Endothelial cell (in vitro differentiated cells): Measurements from ENCODE around the gene RPL13A. TPM values are rescaled to one million over a fixed set of nuclear protein-coding genes. Genes with fewer than 3 reads are reported as not detected.

Experiments used
- DNase-seq: peaks from one replicate; pipeline ENCODE4 v3.0.0; 2021; ENCODE audit warnings: low spot score
- H3K27ac Mint-ChIP-seq: one replicate; pipeline ENCODE4 v1.8.0; 2021; ENCODE audit warnings: mixed read lengths, inconsistent platforms; ENCODE audit not compliant: unreplicated experiment
- H3K27me3 Mint-ChIP-seq: one replicate; pipeline ENCODE4 v1.8.0; 2021; ENCODE audit warnings: mild to moderate bottlenecking, moderate library complexity, mixed read lengths, inconsistent platforms; ENCODE audit not compliant: unreplicated experiment
- H3K36me3 Mint-ChIP-seq: one replicate; pipeline ENCODE4 v1.8.0; 2021; ENCODE audit warnings: mild to moderate bottlenecking, low read depth, mixed read lengths, inconsistent platforms; ENCODE audit not compliant: unreplicated experiment
- H3K4me1 Mint-ChIP-seq: one replicate; pipeline ENCODE4 v1.8.0; 2021; ENCODE audit warnings: mild to moderate bottlenecking, mixed read lengths, inconsistent platforms; ENCODE audit not compliant: unreplicated experiment
- H3K4me3 Mint-ChIP-seq: one replicate; pipeline ENCODE4 v1.8.0; 2021; ENCODE audit warnings: mild to moderate bottlenecking, mixed read lengths, inconsistent platforms; ENCODE audit not compliant: unreplicated experiment
- H3K9me3 Mint-ChIP-seq: one replicate; pipeline ENCODE4 v1.8.0; 2021; ENCODE audit warnings: mixed read lengths, inconsistent platforms; ENCODE audit not compliant: unreplicated experiment
- CTCF ChIP-seq: fragments of 200-600 bp; sonication (generic); IDR thresholded peaks from one replicate; pipeline ENCODE4 v1.5.0; 2021; ENCODE audit warnings: antibody characterized with exemption; ENCODE audit not compliant: unreplicated experiment
- total RNA-seq: library from RNA; stranded (reverse); fragmentation: NEBNext Ultra II Directional; extraction: Animal tissue kit (Norgen Biotek cat#: 25700); gene quantifications from one replicate; pipeline ENCODE4 v1.2.1, GENCODE V29; 2021; ENCODE audit not compliant: unreplicated experiment

RPL13A gene
- total RNA-seq, 1 donor from 2014 or later = 2,762 TPM

DNA sequence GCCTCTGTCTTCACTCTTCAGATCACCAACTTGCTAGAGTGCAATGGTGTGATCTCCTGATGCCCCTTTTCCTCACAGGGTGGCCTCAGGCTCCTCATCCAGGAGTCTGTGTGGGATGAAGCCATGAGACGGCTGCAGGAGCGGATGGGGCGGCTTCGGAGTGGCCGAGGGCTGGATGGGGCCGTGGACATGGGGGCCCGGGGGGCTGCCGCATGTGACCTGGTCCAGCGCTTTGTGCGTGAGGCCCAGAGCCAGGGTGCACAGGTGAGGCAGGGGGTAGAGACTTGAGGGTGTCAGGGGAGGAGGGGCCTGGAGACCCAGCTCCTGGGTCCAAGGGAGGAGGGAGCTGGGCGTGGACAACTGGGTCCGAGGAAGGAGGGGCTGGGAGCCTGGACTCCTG is 24.9 kb upstream of the RPL13A start:
- Mint-ChIP-seq H3K36me3 (peaks cover 6% of the 10 kb centered on the region), H3K4me1 (no peaks in the 10 kb centered on the region), H3K27me3 (peaks cover 8% of the 10 kb centered on the region), H3K4me3 (no peak overlapping the region), H3K9me3 (no peaks in the 10 kb centered on the region), H3K27ac (no peak overlapping the region)
- no peak for TF ChIP-seq CTCF
- DNase-seq = no peak

- no peak overlapping the region for H3K27ac Mint-ChIP-seq
- peaks cover 6% of the 10 kb centered on the region for H3K36me3 Mint-ChIP-seq
- H3K9me3 Mint-ChIP-seq = no peaks in the 10 kb centered on the region
- no peaks in the 10 kb centered on the region for H3K4me1 Mint-ChIP-seq
- TF ChIP-seq CTCF = no peak
- DNase-seq = no peak
- H3K27me3 Mint-ChIP-seq = peaks cover 6% of the 10 kb centered on the region
- no peak overlapping the region for H3K4me3 Mint-ChIP-seq
Observed at GRCh38 chr19:49463960-49464740, 23.3 kb upstream of the RPL13A start.

- Mint-ChIP-seq H3K36me3 (peaks cover 6% of the 10 kb centered on the region), H3K27me3 (peaks cover 6% of the 10 kb centered on the region), H3K27ac (no peak overlapping the region), H3K9me3 (no peaks in the 10 kb centered on the region), H3K4me1 (no peaks in the 10 kb centered on the region), H3K4me3 (no peak overlapping the region)
- no peak for TF ChIP-seq CTCF
- DNase-seq = no peak
Observed at GRCh38 chr19:49465371-49465770, 22.0 kb upstream of the RPL13A start.

- H3K27me3 Mint-ChIP-seq = peaks cover 5% of the 10 kb centered on the region
- peaks cover 5% of the 10 kb centered on the region for H3K4me1 Mint-ChIP-seq
- no peak overlapping the region for H3K27ac Mint-ChIP-seq
- no peaks in the 10 kb centered on the region for H3K9me3 Mint-ChIP-seq
- TF ChIP-seq CTCF = no peak
- no peak for DNase-seq
- peaks cover 6% of the 10 kb centered on the region for H3K36me3 Mint-ChIP-seq
- H3K4me3 Mint-ChIP-seq = no peak overlapping the region
Observed at GRCh38 chr19:49468199-49468598, 19.2 kb upstream of the RPL13A start.

DNA sequence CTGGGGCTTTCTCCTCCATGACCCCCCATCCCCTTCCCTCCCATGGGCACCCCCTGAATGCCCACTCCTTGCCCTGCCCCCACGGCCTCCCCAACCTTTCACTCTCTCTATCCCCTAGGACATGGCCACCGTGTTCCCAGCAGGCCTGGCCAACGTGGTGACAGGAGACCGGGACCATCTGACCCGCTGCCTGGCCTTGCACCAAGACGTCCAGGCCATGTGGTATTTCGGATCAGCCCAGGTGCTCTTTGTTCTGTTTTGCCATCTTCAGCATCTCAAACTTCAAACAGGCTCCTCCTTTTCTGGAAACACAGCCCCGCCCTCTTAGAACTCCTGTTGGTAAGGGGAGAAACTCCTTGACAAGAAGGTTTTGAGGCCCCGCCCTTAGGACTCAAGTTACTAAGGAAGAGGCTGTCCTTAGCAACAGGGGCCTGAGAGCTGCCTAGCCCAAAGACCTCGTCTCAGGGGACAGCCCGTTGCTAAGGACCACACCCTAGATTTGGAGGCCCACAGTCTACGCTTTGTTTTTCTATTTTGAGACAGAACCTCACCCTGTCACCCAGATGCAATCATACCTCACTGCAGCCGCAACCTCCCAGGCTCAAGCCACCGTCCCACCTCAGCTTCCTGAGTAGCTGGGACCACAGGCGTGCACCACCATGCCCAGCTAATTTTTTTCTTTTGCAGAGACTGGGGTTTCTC is 18.5 kb upstream of the RPL13A start:
- peaks cover 6% of the 10 kb centered on the region for H3K36me3 Mint-ChIP-seq
- H3K27ac Mint-ChIP-seq = no peak overlapping the region
- peaks cover 5% of the 10 kb centered on the region for H3K27me3 Mint-ChIP-seq
- H3K4me1 Mint-ChIP-seq = peaks cover 5% of the 10 kb centered on the region
- no peaks in the 10 kb centered on the region for H3K9me3 Mint-ChIP-seq
- H3K4me3 Mint-ChIP-seq = peak overlapping the region; percentile 11
- DNase-seq = no peak
- no peak for TF ChIP-seq CTCF
